Fibroblast of peridontal ligament (primary cell): Measurements from ENCODE around the gene ZNF785.
"Not testable (repeated sequence)": the region's sequence is repeated elsewhere in the genome, so short reads cannot be mapped to it uniquely, and the experiment has no call there.

Source experiments
- DNase-seq: peaks from one replicate; pipeline ENCODE4 v3.0.0-alpha.2; 2010; ENCODE audit errors: extremely low read depth

ZNF785 gene

DNA sequence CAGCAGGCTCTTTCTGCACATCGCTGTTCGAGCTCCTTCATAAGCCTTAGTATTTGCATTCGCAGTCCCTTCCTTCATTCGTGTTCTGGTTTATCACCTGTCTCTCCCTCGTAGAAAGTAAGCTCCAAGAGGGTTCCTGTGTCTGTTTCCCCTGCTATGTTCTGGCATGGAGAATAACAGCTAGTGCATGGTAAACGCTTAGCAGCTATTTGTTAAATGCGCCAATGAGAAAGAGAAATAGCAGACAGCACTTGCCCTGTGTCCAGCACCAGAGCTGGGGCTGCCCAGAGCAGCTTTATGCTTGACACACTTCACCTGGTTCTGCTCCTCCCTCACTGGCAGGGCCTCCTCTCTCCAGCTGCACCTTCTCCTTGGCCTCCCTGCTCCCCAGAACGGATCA lies 19.5 kb downstream of the ZNF785 start:
- no peak for DNase-seq

DNA sequence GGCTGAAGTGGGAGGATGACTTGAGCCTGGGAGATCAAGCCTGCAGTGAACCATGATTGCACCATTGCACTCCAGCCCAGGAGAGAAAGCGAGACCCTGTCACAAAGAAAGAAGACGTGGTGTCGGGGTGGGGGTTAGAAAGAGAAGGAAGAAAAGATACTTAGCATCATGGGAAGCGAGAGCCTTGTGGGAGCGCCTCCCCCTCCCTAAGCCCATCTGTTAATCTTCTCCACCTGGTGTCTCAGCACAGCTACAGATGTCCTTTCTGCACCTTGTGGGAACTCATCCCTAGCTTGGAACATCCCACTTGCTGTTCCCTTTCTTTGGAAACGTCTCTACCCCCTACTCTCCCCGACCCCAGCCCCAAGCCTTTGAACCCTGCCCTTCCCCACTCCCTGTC lies 20.0 kb downstream of the ZNF785 start:
- DNase-seq, result no peak

DNA sequence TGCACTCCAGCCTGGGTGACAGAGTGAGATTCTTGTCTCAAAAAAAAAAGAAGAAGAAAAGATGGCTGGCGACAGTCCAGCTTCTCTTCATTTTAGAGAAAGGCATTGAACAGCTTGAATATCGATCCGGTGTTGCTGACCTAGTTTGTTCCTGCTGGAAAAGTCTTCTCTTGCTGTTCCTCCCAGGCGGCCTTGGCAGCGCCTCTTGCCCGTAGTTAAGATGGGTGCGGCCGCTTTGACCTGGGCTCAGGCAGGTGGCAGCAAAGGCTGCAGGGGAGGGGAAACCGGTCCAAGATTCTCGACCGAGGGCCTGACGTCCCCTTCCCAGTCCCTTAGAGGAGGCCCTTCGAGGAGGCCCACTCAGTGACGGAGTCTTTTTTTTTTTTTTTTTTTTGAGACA lies 23.5 kb downstream of the ZNF785 start:
- no peak for DNase-seq

DNA sequence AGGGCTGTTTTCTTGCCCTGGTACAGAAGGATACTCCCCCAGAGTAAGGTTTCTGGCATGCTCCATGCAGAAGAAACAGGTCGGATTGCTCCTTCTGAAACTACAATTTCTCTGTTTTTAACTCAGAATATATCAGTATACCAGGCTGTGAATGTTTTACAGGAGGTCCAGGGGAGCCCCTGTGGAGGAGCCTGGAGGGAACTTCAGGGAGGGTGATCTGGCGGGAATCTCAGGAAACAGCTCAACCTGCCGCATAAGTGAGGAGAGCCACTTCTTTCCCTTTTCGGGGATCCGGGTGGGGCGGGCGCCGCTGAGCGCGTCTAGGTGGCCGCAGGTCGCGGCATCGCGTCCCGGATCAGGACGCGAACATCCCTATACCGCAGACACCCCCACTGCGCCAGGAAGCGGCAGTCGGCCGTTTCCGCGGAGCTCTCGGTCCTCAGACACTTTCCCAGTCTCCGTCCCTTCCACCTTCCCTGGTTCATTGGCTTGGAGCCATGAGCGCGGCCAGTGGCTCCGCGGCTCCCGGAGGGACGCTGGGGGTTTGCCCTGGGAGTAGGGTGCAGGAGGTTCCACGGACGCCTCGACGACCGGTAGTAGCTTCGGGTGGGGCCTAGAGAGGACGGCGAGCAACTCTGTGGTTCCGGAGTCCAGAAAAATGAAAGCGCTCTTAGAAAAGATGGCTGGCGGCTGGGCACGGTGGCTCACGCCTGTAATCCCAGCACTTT lies 24.2 kb downstream of the ZNF785 start:
- DNase-seq, result no peak

DNA sequence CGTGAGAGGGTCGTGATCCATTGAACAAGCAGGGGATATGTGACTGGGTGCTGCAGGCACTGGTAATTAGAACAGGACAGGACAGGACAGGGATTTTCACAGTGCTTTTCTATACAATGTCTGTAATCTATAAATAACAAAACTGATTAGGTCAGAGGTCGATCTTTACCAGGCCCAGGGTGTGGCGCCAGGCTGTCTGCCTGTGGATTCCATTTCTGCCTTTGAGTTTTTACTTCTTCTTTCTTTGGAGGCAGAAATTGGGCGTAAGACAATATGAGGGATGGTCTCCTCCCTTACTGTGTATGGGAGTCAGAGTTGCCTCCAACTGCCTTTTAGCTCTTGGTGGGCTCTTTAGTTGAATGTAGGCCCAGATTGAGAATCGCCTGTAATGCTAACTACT lies 25.8 kb downstream of the ZNF785 start:
- DNase-seq, result no peak

DNA sequence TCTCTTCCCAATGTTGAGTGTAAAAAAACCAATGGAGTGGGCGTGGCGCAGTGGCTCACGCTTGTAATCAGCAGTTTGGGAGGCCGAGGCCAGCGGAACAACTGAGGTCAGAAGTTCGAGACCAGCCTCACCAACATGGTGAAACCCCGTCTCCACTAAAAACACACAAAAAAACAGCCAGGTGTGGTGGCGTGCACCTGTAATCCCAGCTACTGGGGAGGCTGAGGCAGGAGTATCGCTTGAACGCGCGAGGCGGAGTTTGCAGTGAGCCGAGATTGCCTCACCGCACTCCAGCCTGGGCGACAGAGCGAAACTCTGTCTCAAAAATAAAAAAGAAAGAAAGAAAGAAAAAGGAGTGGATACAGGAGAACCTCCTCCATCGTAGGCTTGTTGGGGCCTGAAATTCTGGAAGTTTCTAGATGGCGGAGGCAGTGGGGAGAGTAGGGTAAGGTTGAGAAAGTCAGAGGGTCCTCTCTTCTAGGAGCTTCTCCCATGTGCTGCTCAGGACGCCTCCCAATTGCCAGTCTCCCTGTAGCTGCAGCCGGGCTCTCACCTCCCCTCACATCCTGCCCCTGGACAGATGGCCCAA lies 26.6 kb downstream of the ZNF785 start:
- DNase-seq, result no peak

DNA sequence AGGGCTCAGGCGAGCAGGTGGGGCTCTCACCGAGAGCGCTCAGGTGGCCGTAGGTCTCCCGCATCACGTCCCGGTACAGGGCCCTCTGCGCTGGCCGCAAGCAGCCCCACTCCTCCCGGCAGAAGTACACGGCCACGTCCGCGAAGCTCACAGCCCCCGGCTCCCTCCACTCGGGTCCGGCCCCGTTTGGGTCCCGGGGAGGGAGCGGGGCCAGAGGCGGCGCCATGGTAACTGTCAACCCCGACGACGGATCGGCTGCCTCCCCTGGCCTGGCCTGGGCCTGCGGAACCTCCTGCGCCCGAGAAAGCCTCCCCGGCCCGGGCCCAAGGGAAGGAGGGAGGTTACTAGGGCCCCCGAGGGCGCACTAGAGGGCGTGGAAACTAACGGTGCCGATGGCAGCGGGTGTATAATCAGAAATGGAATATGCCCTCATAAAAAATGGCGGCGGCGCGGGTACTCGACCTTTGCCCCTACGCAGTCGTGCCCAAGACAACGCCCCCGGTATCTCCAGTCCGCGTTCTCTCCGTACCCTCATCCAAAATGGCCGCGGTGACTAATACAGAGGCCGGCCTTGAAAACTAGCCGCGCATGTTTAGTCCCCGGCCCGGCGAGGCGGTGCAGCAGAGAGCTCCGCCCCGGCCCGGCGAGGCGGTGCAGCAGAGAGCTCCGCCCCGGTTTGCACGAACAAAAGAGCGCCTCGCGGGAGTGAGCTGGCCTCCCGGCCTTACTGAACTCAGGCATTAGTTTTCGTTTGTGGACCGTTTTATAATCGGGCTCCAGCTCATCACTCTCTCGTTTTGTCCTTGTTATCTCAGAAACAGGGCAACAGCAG lies 27.3 kb downstream of the ZNF785 start, which contains the start of gene ZNF764:
ZNF764 (minus strand) TSS at position 418 of the 832 bp plus-strand sequence; CDS start at position 226, 192 bp downstream.
- peak; percentile 98 for DNase-seq

DNA sequence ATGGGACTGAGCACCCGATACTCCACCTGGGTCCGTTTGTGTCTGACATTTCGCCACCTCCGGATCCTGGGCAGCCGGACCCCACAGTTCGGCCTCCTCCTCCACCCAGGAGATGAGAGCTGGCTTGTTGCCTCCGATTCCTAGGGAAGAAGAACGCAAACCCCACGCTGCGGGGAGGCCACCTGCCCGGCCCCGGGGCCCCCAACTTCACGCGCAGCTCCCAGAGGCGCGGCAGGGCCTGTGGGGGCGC lies 27.9 kb downstream of the ZNF785 start:
- DNase-seq, result no peak

DNA sequence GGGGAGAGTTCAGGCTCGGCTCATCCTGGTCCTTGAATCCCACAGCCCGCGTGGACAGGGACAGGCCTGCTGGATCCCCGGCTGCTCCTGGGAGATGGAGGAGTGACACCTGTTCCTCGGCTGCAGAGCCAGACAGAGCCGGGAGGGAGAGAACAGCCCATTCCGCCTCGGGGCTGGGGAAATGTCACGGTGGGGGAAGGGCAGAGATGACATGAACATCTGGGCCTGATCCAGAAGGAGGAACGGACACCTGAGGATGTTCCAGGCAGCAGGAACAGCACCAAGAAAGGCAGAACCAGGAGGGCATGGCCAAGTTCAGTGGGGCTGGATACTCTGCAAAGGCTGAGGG lies 29.4 kb downstream of the ZNF785 start:
- no peak for DNase-seq

DNA sequence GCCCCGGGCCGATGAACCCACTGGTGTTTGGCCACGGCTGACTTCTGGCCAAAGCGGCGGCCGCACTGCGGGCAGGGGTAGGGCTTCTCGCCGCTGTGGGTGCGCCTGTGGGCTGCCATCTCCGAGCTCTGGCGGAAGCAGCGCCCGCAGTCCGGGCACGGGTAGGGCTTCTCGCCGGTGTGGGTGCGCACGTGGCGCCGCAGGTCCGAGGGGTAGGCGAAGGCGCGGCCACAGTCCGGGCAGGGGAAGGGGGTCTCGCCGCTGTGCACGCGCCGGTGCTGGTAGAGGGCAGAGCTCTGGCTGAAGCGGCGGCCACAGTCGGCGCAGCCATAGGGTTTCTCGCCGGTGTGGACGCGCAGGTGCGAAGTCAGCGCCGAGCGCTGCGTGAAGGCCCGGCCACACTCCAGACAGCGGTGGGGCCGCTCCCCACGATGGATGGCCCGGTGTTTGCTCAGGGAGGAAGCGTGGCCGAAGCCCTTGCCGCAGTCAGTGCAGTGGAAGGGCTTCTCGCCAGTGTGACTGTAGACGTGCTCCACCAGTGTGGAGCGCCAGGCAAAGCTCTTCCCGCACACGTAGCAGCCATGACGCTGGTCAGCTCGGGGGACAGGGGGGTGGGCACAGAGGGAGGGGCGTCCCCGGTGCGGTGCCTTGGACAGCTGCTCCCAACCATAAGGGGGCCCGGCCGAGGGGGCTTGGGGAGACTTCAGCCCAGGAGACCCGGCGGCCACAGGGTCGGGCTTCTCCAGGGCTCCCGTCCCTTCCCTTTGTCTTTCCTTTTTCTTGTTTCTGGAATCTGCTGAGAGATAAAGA lies 30.0 kb downstream of the ZNF785 start:
- DNase-seq, result no peak

DNA sequence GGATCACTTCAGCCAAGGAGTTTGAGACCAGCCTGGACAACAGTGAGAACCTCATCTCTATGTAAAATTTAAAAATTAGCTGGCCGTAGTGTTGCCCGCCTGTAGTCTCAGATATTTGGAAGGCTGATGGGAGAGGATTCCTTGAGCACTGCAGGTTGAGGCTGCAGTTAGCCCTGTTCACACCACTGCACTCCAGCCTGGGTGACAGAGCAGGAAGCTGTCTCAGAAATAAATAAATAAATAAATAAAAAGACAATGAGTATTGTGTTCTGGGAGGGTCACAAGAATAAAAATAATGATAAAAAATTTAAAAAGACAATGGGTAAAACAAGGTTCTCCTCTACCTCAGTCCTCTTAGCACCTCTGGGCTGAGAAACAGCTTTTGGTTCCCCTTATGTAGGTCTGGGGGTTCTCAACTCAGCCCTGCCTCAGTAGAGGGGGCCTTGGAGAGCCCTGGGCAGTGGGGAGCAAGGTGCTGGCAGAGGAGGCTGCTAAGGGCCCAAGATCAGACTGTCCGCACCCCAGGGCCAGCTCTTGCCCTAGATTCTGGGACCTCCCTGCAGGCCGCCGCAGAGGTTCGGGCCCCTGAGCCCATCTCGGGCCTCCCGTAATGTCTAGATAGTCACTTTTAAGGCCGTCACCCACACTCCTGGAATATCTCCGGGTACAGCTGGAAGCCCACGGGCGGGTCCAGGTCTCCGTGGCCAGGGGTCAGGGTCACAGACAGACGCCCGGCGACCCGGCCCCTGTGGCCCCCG lies 30.8 kb downstream of the ZNF785 start:
- no peak for DNase-seq

DNA sequence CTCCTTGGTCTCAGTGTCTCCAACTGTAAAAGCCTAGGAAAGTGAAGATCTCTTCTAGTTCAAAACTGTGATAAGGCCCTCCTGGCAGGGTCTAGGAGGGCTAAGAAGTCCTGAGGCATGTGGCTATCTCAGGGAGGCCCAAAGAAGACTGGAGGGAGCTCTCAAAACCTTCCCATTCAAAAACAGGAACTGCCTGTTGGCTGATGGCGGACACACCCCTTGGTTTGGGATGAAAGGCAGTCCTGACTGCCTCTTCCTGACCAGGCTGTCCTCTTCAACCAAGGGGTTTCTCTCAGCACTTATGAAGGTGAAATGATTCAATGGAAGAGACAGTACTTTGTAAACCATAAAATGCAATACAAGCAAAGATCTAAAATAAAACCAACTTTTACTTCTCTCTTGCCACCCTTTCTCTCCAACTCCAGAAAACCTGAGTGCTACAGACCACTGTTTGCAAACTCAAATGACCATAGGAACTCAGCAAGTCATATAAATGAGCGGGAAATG lies 32.1 kb downstream of the ZNF785 start:
- DNase-seq, result no peak

DNA sequence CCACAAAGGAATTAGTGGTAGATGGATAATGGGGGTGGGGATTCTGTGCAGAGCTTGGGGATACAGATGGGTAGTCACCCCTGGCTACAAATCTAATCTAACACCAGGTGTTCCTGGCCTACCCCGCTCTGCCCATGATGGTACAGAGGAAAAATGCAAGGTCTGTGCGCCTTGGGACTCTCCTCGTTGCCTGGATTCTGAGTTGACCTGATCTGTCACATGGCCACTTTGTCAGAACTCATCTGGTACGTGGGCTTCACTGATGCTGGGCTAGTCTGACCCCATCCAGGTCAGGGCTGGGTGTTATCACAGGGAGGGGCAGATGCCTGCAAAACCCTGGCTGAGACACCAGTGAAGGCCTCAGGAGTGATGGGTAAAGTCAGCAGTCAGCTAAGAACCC lies 32.5 kb downstream of the ZNF785 start:
- DNase-seq, result no peak

DNA sequence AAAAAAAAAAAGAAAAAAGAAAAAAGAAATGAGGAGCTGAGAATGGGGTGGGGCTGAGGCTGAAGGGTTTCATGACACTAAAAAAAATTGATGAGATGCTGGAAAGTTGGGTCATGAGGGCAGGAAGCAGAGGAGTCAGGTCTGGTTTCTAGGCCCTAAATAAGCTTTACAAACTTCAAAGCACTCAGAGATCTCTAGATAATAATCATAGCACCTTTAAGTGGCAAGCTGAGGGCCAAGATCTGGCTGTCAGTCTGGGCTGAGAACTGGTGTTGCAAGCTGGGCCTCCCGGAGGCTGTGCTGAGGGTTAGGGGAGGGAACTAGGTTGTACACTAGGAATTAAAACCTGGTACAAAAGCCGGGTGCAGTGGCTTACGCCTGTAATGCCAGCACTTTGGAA lies 33.7 kb downstream of the ZNF785 start:
- no peak for DNase-seq

DNA sequence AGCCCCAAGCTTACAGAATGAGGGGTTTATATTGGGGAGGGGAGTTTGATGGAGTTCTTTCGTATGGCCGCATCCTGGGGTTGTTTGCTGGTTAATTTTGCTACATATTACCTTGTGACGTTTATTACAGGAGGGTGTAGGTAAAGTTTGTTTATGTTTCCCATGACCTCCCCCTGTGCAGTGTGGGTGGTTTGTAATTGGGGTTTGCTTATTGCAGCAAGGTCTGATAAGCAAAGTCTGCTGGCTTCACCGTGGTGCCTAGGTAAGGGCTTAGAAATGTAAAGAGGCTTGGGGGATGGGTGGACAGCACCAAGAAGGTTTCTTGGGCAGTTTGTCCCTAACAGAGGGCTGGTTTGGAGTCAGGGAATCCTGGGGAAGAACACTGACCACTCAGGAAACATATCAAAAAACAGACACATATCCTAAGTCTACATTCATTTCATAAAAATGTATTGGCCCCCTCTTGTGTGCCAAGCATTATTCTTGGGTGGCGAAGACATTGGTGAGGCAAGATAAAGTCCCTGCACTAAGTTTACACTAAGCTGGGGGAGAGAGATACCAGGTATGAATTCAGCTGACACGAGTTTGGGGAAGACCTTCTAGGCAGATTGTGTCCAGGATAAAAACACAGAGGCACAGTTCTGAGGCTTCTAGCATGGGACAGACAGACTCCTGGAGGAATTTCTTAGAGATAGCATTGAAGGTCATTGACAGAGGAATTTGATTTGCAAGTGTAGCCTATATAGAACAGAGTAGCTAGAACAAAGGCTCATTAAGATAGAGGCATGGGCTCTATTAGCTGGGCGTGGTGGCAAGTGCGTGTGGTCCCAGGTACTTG lies 36.9 kb downstream of the ZNF785 start:
- DNase-seq, result no peak

DNA sequence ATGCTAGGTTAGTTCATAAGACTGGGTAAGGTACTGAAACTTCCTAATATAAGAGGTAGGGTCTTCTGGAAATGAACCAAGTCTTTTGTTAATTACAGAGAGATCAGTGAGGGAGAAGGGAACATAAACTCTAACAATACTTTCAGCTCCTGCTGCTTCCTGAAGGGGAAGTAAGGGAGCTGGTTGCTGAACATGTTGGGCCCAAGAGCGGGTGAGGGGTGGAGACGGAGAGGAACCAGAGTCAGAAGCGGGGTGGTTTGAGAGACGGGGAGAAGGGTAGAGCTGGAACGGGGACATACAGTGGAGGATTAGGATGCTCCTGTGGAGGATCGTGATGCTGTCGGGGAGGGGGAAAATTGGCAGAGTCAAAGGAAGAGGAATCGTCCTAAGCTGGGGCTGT lies 39.4 kb downstream of the ZNF785 start:
- DNase-seq, result no peak

DNA sequence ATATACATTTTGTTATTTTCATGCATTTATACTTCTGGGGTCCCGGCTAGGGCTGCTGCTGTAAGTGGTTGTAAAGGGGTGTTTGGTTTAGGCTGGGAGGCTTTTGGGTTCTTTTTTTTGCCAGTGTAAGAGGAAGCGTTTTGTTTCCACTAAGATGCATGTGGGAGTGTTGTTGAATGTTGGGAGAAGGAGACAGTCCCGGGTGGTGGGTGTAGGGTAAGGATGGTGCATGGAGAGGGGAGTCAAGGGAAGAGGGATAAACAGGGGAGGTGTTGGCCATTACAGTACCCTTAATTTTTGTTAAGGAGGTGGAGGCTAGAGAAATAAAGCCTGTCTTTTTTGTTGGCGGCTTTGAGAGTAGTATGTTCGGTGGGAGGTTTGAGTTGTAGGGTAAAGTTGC lies 42.4 kb downstream of the ZNF785 start:
- DNase-seq, result no peak

DNA sequence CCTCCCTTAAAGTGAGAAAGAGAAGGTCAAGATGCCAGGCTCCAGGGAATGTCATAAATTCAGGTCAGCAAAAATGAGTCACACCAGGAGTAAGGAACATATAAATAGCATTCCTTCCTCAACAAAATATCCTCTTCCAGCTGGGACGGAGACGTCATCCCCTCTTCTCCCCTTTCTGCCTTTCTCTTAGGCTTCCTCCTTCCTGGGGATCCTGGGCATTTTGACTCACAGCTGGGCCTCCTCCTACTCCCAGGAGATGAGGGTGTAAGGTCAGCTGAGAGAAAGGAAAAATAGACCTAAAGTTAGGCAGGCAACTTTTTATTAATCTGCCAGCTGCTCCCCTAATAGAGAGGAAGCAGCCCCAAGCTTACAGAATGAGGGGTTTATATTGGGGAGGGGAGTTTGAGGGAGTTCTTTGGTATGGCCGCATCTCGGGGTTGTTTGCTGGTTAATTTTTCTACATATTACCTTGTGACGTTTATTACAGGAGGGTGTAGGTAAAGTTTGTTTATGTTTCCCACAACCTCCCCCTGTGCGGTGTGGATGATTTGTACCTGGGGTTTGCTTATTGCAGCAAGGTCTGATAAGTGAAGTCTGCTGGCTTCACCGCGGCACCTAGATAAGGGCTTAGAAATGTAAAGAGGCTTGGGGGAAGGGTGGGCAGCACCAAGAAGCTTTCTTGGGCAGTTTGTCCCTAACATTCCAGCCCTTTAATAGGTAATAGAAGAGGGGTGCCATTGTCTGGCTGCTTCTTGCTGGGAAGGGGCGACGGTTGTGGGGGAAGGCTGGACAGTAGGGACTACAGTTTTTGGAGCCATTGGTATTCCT lies 43.8 kb downstream of the ZNF785 start:
- DNase-seq, result peak; percentile 47

DNA sequence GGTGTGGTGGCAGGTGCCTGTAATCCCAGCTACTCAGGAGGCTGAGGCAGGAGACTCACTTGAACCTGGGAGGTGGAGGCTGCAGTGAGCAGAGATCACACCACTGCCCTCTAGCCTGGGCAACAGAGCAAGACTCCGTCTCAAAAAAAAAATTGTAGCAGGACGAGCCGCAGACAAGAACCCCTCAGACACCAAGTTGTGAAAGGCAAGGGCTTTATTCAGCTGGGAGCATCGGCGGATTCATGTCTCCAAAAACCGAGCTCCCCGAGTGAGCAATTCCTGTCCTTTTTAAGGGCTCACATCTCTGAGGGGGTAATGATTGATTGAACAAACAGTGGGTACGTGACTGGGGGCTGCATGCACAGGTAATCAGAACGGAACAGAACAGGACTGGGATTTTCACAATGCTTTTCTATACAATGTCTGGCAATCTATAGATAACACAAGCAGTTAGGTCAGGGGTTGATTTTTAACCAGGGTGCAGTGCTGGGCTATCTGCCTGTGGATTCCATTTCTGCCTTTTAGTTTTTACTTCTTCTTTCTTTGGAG lies 44.5 kb downstream of the ZNF785 start:
- DNase-seq, result not testable (repeated sequence)
